Measurements from ENCODE around the gene GARNL3. TPM values are rescaled to one million over a fixed set of nuclear protein-coding genes. Genes with fewer than 3 reads are reported as not detected.

Gene GARNL3
- total and polyA plus RNA-seq, 2 experiments from 2014 or later: 8.7 to 21.9 TPM

DNA sequence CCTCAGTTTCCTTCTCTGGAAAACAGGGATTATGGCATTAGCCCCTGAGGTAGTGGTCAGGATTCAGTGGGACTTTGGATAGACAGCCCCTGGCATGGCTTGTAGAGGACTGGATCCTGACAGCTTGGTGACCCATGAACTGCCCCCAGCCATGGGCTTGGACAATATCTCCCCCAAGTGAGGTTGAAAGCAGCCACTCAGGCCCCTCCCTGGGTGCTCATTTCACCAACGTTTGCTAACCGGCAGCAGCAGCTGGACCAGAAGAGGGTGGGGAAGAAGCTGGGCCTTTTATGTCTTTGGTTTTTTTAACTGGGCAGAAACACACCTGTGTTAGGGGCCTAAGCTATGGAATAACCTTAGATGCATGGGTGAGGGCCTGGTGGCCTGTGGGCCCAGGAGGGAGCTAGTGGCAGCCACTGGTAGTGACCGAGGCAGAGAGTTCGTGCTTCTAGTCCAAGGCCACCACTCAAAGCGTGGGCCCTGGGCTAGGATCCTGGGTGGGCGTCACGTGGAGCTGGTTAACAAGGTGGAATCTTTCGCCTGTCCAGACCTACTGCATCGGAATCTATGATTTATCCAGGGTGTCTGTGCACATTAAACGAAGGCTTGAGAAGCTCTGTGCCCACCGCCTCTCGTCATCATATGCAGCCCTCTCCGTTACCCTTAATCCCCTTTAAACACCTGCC, 134.3 kb downstream of the GARNL3 start (continued):
- TF ChIP-seq, protein P1, sequence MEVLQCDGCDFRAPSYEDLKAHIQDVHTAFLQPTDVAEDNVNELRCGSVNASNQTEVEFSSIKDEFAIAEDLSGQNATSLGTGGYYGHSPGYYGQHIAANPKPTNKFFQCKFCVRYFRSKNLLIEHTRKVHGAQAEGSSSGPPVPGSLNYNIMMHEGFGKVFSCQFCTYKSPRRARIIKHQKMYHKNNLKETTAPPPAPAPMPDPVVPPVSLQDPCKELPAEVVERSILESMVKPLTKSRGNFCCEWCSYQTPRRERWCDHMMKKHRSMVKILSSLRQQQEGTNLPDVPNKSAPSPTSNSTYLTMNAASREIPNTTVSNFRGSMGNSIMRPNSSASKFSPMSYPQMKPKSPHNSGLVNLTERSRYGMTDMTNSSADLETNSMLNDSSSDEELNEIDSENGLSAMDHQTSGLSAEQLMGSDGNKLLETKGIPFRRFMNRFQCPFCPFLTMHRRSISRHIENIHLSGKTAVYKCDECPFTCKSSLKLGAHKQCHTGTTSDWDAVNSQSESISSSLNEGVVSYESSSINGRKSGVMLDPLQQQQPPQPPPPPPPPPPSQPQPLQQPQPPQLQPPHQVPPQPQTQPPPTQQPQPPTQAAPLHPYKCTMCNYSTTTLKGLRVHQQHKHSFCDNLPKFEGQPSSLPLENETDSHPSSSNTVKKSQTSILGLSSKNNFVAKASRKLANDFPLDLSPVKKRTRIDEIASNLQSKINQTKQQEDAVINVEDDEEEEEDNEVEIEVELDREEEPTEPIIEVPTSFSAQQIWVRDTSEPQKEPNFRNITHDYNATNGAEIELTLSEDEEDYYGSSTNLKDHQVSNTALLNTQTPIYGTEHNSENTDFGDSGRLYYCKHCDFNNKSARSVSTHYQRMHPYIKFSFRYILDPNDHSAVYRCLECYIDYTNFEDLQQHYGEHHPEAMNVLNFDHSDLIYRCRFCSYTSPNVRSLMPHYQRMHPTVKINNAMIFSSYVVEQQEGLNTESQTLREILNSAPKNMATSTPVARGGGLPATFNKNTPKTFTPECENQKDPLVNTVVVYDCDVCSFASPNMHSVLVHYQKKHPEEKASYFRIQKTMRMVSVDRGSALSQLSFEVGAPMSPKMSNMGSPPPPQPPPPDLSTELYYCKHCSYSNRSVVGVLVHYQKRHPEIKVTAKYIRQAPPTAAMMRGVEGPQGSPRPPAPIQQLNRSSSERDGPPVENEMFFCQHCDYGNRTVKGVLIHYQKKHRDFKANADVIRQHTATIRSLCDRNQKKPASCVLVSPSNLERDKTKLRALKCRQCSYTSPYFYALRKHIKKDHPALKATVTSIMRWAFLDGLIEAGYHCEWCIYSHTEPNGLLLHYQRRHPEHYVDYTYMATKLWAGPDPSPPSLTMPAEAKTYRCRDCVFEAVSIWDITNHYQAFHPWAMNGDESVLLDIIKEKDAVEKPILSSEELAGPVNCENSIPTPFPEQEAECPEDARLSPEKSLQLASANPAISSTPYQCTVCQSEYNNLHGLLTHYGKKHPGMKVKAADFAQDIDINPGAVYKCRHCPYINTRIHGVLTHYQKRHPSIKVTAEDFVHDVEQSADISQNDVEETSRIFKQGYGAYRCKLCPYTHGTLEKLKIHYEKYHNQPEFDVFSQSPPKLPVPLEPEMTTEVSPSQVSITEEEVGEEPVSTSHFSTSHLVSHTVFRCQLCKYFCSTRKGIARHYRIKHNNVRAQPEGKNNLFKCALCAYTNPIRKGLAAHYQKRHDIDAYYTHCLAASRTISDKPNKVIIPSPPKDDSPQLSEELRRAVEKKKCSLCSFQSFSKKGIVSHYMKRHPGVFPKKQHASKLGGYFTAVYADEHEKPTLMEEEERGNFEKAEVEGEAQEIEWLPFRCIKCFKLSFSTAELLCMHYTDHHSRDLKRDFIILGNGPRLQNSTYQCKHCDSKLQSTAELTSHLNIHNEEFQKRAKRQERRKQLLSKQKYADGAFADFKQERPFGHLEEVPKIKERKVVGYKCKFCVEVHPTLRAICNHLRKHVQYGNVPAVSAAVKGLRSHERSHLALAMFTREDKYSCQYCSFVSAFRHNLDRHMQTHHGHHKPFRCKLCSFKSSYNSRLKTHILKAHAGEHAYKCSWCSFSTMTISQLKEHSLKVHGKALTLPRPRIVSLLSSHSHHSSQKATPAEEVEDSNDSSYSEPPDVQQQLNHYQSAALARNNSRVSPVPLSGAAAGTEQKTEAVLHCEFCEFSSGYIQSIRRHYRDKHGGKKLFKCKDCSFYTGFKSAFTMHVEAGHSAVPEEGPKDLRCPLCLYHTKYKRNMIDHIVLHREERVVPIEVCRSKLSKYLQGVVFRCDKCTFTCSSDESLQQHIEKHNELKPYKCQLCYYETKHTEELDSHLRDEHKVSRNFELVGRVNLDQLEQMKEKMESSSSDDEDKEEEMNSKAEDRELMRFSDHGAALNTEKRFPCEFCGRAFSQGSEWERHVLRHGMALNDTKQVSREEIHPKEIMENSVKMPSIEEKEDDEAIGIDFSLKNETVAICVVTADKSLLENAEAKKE (CRISPR knock-in tag; IDR thresholded peaks at IDR 0.05): no peak
- TF ChIP-seq, protein P2, sequence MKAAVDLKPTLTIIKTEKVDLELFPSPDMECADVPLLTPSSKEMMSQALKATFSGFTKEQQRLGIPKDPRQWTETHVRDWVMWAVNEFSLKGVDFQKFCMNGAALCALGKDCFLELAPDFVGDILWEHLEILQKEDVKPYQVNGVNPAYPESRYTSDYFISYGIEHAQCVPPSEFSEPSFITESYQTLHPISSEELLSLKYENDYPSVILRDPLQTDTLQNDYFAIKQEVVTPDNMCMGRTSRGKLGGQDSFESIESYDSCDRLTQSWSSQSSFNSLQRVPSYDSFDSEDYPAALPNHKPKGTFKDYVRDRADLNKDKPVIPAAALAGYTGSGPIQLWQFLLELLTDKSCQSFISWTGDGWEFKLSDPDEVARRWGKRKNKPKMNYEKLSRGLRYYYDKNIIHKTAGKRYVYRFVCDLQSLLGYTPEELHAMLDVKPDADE (IDR thresholded peaks at IDR 0.05): no peak
- TF ChIP-seq CREB1 (CRISPR knock-in tag; IDR thresholded peaks at IDR 0.05; ENCODE audit: low read depth): no peak

- Histone ChIP-seq H3K27me3 (ENCODE audit: insufficient read depth) (0 out of 2 replicates have a peak, but pooled peaks cover 13% of the 10 kb centered on the region), H3K4me3 (no peak overlapping the region), H2AFZ (no peak overlapping the region), H3K79me2 (replicated peaks; ENCODE audit: insufficient read depth) (peaks cover 17% of the 10 kb centered on the region), H3K27ac (ENCODE audit: low read depth) (no peak overlapping the region), H3K4me1 (ENCODE audit: insufficient read depth) (peaks cover 9% of the 10 kb centered on the region), H3F3A (replicated peaks; ENCODE audit: low read depth) (no peaks in the 10 kb centered on the region; the same call in 1 of the 2 replicates), H3K36me3 (ENCODE audit: insufficient read depth) (no peaks in the 10 kb centered on the region; the same call in 1 of the 2 replicates), H3K4me2 (no peak overlapping the region), H4K20me1 (replicated peaks; ENCODE audit: insufficient read depth) (peaks cover 5% of the 10 kb centered on the region; the same call in 1 of the 2 replicates), H3K9me2 (ENCODE audit: insufficient read depth) (no peaks in the 10 kb centered on the region)
- peaks cover 8% of the 10 kb centered on the region for H3K27me3 Mint-ChIP-seq (ENCODE audit: insufficient read depth, low read depth, poor library complexity)
- H3K36me3 Mint-ChIP-seq (ENCODE audit: low read depth): peaks cover 8% of the 10 kb centered on the region; the same call in 2 of the 3 replicates
- ATAC-seq: no peak
- no peaks in the 10 kb centered on the region for H3K9me3 Mint-ChIP-seq
- H3K4me1 Mint-ChIP-seq: peaks cover 14% of the 10 kb centered on the region
- no peak for DNase-seq (ENCODE audit: low spot score)
- H3K27ac Mint-ChIP-seq: no peak overlapping the region
- TF ChIP-seq JUNB (IDR thresholded peaks at IDR 0.05; ENCODE audit: unreplicated experiment): no peak
- TF ChIP-seq STAT1 (IDR thresholded peaks at IDR 0.05; ENCODE audit: unreplicated experiment): no peak
- no peak overlapping the region; the same call in 2 of the 3 replicates for H3K4me3 Mint-ChIP-seq
Observed at GRCh38 chr9:127399736-127400269, 135.2 kb downstream of the GARNL3 start.
